GM19452 (cell line): ENCODE results near the gene C17orf100.

Experiments
- ATAC-seq: cut with Tn5 transposase; IDR thresholded peaks from one replicate; pipeline ENCODE4 v1.9.1; 2021; ENCODE audit not compliant: unreplicated experiment

C17orf100 gene

DNA sequence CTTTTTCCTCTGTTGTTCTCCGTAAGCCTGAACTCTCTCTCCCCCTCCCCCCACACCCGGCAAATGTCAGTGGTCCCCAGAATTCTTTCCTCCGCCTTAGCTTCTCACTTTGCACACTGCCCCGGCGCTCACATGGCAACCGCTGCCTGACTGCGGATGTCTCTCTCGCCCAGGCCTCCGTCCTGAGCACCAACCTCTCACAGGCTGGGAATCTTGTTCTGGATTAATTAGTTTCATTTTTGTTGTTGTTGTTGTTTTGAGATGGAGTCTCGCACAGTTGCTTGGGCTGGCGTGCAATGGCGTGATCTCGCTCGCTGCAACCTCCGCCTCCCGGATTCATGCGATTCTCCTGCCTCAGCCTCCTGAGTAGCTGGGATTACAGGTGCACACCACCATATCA lies 16.7 kb downstream of the C17orf100 start:
- no peak for ATAC-seq

DNA sequence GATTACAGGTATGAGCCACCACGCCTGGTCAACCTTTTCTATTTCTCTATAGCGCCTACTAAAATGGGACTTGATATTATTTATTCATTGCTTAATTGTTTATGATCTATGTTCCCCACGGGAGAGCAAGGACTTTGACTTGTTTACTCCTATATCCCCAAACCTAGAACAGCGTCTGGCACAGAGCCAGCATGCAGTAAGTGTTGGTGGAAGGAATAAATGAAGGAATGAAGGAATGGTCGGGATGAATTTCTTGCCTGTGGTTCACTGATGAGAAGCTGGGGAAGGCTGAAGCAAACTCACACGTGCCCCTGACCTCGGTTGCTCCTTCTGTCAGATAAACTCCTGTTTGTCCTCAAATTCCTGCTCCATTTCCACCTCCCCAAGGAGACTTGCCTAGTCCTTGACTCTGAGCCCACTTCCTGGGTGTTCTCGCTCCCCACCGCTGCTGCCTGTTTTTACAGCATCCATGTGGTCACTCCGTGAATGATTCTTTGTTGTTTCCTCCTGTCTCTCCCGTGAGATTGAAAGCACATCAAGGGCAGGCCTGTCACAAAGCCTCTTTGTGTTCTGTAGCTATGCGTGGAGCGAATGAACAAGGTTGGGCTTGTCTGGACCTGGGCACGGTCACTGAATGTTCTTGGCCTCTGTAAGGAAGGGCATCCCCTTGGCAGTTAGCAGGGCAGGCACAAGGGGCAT lies 17.3 kb downstream of the C17orf100 start:
- no peak for ATAC-seq

DNA sequence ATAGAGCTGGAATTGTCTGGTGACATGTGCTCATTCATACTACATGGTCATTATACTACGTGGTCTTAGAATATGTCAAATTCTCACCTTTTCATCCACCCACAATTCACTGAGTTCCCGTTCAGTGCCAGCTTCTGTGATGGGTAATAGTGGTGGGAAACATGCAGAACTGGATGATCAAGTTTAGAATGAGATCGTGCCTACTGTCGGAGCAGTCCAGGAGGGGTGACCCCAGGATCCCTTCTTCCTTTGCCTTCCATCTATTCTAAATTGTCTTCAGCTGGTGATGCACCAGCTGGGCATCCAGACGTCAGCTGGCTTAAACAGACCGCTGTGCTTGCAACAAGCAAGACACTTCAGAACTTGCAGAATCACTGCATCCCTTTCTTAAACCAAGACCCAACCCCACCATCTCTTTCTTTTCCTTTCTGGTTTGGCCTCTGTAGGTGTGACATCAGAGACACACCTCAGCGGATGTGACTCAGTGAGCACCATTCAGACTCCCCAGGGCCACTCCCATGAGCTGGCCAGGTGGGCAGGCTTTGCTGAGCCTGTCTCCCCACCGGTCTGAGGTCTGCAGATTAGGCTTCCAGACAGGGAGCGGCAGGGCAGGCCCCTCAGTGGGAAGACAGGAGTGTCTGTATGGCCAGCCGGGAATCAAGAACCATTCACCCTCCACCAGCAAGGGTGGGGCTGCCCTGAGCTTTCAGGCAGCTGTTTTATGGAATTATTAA lies 18.1 kb downstream of the C17orf100 start:
- no peak for ATAC-seq

DNA sequence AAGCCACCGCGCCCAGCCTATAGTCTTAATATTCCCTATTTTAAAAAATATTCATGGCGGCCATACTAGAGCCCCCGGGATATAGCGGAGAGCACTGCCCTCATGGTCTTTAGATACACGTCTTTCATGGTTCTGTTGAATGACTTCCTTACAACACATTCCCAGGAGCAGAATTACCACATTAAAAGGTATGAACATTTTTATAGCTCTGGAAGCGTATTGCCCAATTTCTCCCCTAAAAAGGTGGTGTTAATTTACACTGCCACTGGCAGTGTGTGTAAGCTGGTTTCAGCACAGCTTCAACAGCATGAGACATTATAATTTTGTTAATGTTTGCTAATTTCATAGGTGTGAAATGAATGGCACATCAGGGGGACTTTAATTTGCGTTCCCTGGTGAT lies 19.0 kb downstream of the C17orf100 start:
- ATAC-seq = no peak

DNA sequence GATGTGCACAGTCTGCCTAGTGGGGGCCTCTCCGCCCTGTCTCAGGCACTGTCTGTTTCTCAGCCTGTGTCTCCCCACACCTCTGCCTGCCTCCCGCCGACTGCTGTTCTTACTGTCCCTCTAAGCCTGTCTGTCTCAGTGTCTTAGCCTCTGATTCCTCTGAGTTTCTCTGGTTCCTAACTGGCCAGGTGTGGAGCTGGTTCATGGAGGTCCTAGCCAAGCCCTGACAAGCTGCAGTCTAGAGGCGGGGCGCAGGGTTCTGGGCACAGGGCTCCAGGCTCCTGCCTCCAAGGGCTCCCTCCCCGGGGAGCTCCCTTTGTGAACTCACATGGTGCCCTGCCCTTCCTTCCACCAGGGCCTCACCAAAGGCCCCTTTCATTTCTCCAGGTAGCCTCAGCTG lies 19.4 kb downstream of the C17orf100 start:
- no peak for ATAC-seq

DNA sequence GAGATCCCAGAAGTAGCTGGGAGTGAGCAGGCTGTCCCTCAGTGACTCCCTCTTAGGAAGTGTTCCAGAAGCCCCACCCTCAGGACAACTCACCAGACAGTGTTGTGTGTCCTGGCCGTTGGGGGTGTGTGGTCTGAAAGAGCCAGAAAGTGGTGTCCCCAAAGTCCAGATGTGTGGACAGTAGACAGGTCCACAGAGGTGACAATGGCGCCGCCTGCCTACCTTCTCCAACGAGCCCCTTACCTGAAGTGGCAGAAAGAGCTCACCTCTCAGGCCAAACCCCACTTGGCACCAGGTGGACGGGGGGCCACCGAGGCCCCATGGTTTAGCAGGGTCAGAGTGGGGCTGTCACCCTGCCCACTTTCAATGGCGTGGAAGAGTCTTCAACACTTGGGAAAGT lies 19.9 kb downstream of the C17orf100 start:
- no peak for ATAC-seq

DNA sequence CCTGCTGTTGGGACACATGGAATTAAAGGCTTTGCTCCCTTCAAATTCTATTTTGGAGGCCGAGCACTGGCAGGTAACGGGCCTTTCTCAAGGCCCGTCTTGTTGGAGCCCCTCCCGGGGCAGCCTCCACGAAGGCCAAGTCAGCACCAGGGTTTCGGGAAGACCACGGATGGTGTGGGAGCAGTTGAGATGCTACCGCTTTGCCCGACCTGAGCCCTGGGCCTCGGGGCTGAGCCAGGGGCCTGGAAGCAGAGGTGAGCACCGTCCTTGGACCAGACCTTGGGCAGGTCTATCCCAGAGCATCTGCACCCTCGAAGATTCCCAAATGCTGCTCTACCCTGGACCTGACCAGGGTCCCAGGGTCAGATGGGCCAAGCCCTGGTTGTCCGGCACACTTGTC lies 23.0 kb downstream of the C17orf100 start:
- ATAC-seq = no peak

DNA sequence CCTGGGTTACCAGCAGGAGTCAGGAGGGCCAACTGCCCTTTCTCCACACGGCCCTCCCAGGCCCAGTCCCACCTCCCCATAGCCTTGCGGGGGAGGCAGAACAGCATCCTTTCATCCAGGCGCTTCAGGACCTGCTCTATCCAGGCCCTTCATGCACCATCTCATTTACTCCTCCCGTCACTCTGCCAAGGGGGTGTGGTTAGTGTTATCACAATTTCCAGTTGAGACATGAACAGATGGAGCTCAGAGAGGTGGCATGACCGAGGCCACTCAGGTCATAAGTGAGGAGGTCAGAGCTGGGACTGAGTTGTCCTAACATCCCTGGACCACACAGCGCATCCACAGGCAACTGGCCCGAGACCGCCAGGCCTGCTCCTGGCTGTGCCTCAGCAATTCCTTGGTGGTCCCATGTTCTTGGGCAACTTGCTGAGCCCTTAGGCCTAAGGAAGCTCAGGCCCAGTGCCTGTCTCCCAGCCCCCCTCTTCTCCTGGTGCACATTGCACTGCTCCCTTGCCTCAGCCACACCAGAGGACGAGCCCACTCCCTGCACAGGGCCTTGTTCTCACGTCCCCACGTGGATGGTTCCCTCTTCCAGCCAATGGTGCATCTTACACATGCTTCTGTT lies 23.8 kb downstream of the C17orf100 start:
- no peak for ATAC-seq

DNA sequence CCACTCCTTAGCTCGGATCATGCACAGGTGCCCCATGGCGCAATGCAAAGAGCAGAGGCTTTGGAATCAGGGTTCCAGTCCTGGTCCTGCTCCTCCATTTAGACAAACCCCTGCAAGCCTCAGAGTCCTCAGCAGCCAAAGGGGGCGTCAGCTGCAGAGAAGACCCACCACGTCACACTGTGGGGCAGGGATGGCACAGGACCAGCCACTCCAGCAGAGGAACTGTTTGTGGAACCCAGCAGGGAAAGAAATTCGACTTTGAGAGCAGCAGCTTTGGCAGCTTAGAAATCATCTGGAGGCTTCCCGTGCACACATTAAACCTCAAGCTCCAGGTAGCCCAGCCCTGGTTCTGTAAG lies 25.2 kb downstream of the C17orf100 start:
- no peak for ATAC-seq

DNA sequence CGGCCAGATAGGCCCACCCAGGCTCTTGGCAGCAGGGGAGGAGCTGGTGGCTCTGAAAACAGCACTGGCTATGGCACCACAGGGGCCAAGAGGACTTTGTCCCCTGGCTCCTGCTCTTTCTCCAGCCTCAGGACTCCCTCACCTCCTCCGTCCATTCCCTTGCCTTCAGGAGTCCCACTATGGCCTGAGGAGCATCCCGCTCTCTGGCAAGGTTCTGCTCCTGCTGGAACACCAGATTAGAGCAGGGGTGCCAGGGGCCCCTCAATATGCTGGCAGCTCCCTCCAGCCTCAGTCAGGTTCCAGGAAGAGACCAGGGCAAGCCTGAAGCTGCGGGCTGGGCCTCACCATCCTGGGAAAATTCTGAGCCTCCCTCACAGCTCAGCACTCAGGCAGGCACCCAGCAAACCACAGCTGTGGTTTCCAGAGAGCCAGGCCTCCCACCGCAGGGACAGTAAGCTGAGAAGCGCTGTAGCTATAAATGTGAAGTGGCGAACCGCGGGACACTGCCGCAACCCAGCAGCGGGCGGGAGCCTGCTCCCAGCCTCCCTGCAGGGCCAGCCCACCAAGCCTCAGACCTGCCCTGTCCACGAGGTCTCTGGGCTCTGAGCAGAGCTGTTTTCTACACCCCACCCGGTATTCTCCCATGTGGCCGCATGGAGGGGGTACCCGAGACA lies 25.7 kb downstream of the C17orf100 start:
- no peak for ATAC-seq

DNA sequence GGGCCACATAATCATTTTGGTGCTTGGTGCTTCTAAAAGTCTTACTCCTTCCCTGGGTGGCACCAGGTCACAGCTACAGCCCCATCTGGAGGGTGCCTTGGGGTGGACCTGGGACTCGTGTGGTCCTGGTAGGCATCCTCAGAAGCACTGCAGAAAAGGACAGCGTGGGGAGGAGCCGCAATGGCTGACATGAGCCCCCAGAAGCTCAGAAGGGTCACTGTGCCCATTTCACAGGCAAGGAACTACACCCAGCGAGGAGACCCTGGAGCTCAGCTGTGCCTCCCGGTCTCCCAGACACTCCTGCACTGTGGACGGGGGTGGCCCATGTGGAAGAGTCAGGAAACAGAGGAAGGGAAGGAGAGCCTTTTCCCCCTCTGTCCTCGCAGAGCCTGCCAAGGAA lies 26.4 kb downstream of the C17orf100 start:
- ATAC-seq = no peak

DNA sequence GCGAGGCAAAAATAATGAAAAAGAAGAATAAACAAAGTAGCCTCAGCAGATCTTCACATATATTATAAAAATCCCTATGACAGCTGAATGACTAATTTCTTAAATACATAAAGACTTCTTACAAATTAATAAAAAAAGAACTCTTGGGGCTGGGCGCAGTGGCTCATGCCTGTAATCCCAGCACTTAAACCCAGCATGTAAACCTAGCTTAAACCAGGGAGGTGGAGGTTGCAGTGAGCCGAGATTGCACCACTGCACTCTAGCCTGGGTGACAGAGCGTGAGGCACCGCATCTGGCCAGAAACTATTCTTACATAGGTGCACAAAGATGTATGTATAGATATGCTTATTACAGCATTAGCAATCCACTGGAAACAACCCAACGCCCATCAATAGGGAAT lies 27.7 kb downstream of the C17orf100 start:
- ATAC-seq = no peak

DNA sequence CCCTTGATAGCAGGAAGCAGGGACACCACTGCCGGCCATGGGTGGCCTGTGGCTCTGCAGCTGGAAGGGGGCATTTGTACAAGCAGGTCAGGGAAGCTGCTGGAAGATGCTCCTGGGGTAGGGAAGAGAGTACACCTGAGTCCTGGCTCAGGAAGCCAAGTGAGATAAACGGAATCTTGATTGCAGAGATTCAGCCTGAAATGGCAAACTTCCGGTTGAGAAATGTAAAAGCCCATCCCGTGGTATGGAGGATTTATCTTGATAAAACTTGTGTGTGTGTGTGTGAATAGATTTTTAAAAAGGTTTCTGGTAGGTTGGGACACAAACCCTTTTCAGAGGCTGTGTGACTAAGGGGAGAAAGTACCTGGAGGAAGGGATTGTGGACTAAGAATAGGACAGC lies 29.6 kb downstream of the C17orf100 start:
- no peak for ATAC-seq

DNA sequence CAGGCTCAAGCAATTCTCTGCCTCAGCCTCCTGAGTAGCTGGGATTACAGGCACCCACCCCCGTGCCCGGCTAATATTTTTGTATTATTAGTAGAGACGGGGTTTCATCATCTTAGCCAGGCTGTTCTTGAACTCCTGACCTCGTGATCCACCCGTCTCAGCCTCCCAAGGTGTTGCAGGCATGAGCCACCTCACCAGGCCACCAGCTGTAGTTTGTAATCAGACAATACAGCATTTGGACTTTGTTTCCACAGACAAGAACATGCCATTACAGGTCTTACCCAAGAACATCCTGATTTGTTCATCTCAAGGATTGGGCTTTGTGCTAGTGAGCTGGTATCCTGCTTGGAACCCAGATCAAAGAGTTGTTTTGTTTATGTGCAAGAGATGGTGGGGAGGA lies 30.1 kb downstream of the C17orf100 start:
- ATAC-seq = no peak

DNA sequence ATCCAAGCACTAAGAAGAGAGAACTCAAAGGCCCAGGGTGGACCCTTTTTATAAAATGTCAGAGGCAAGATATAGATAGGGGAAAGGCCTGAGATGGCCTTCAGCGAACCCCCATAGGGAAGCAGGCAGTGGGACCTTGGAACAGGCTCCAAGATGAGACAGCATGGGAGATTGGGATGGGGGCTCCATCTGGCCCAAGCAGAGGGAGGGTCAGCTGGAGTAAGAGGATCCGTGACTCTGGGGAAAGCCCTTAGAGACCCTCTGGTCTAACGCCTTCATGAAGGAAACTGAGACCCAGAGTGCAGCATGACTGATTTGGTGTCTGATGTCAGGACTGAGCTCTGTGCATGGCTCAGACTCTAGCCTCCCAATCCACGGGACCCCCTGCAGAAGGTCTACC lies 30.8 kb downstream of the C17orf100 start:
- no peak for ATAC-seq

DNA sequence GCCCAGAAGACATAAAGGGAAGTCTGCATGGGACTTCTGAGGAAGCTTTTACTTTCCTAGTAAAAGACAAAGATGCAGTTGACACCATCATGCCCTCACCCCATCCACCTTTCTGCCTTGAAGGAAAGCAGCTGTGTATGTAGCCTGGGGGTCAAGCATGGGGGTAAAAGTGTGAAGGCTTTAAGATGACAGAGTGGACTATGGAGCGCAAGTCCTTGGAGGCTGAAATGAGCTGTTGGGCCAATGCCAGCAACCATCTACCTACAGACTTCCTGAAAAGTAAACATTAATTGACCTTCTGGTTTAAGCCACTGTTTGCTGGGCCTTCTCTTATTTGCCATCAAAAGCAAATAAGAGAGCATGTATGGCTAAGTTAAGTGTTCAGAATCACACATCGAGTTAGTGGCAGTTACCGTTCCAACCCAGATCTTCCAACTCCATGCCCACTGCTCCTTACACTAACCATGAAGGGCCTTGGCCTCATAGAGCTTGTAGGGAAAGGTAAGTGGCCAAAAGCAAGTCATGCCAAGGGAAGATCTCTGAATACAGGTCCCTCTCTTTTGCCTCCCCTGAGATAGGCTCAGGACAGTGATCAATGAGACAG lies 31.6 kb downstream of the C17orf100 start:
- ATAC-seq = no peak

DNA sequence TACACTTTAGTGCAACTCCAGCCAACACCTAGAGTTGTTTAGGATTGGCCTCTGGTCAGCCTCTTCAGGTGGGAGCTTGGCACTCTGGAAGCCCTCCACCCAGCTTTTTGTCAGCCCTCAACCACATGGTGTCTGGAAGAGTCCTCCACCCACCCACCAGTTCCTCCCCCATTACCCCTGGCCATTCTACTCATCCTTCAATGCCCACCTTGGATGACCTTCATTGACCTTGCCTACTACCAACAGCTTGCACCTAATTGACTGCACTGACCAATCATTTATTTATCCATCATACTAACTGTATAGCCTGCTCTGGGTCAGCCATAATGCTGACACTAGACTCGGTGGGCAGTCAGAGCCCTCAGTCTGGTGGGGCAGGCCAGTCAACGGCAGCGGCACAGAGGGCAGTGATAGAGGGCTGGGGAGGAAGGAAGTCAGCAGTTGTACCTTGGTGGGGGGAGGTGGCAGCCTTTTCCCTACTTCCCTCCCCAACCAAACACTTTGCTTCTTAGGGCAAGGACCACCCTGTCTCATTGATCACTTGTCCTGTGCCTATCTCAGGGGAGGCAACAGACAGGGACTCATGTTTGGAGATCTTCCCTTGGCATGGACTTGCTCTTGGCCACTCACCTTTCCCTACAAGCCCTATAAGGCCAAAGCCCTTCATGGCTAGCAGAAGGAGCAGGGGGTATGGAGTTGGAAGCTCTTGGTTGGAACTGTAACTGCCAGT lies 32.3 kb downstream of the C17orf100 start:
- no peak for ATAC-seq

DNA sequence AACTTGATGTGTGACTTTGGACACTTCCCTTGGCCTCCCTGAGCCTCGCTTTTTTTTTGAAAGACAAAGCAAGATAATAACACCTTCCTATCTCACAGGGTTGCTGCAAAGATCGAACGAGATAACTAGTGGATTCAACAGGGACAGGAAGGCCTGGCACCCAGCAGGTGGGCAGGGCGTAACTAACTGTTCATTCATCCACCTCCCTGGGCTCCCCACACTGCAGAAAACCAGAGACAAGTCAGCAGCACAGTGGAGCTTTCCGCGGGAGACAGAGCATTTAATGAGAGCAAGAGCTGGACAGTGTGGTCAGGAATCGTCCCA lies 32.9 kb downstream of the C17orf100 start:
- no peak for ATAC-seq

DNA sequence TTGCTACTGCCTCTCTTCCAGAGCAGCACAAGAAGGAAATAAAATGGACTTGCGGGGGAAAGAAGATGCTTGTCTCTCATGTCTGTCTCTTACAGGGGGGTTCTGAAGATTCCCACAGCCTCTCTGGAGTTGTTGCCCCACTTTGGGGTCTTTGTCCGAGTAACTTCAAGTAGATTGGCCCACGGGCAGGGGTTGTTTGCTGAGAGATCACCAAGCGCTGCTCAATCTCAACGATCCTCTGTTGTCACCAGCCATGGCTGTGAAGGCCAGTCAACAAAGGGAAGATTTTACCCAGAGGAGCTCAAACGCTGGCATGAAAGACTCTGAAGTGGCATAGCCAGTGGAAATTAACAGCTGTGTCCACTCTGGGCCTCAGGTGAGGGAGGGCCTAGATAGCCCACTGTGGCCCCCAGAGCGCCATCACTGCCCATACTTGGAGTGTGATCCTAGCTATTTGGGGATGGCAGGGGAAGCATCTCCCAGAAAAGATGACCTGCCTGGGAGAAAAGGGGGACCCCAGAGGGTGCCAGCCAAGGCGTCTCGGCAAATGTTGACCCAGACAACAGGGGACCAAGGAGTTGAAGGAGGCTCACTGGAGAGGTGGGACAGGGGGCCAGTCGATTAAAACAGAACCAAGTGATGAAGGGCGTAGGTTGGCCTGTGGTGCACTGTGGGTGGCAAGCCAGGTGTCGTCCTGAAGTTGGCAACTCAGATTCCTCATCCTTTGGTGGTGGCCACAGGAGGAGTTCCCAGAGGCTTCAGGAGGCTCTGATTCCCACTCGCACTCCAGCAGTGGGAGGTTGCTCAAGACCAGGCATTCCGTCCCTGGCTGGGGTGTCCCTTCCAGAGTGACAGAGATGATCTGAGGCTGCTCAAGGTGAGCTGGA lies 33.6 kb downstream of the C17orf100 start:
- no peak for ATAC-seq

DNA sequence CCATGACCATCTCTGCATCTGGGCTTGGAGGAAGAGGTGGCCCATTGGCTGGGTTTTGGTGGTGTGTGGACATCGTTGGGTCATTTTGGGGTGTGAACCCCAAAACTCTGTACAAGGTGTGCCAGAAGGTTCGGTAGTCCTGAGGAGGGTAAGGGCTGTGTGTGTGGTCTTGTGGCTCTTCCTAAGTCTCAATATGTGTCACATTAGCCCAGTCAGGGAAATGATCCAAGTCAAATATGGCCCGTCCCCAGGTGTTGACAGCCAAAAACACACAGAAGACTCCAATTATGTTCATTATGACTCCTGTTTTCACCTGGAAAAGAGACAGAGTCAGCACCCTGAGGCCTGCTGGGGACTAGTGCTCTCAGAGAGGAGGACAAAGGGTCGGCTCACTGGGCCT lies 34.5 kb downstream of the C17orf100 start:
- ATAC-seq = no peak
